ENCODE measurements around the gene SNX33. TPM values are rescaled to one million over a fixed set of nuclear protein-coding genes. Genes with fewer than 3 reads are reported as not detected.

The SNX33 gene
- total RNA-seq, 1 donor from 2014 or later: 10.1 TPM

- Mint-ChIP-seq H3K4me1 (peaks cover 3% of the 10 kb centered on the region), H3K9me3 (no peaks in the 10 kb centered on the region), H3K4me3 (no peak overlapping the region), H3K27ac (no peak overlapping the region), H3K27me3 (ENCODE audit: insufficient read depth, low read depth) (peaks cover 2% of the 10 kb centered on the region), H3K36me3 (peaks cover 4% of the 10 kb centered on the region)
- Histone ChIP-seq H3K27ac (no peak overlapping the region), H3K36me3 (no peaks in the 10 kb centered on the region), H4K20me1 (ENCODE audit: low read depth) (peaks cover 24% of the 10 kb centered on the region), H3K4me1 (no peaks in the 10 kb centered on the region), H3F3A (ENCODE audit: low read depth) (no peaks in the 10 kb centered on the region), H3K4me3 (no peak overlapping the region), H3K9ac (no peak overlapping the region), H3K9me3 (ENCODE audit: low read depth) (no peaks in the 10 kb centered on the region), H3K79me2 (ENCODE audit: low read depth) (no peaks in the 10 kb centered on the region), H2AFZ (replicated peaks) (no peak overlapping the region), H3K4me2 (no peak overlapping the region), H3K27me3 (no peaks in the 10 kb centered on the region)
- peak; percentile 42 for DNase-seq (ENCODE audit: low spot score)
- no peak for TF ChIP-seq CTCF (IDR thresholded peaks at IDR 0.05)
- no peak for TF ChIP-seq EZH2 (IDR thresholded peaks at IDR 0.05)
- TF ChIP-seq EZH2phosphoT487 (IDR thresholded peaks at IDR 0.05): no peak
Observed at GRCh38 chr15:75661100-75661755, 13.5 kb downstream of the SNX33 start.

GRCh38 chr15:75661756-75662140 is 14.0 kb downstream of the SNX33 start:
- Mint-ChIP-seq H3K27ac (no peak overlapping the region), H3K36me3 (peaks cover 3% of the 10 kb centered on the region), H3K4me1 (peaks cover 7% of the 10 kb centered on the region), H3K4me3 (no peak overlapping the region), H3K9me3 (no peaks in the 10 kb centered on the region), H3K27me3 (ENCODE audit: insufficient read depth, low read depth) (peaks cover 2% of the 10 kb centered on the region)
- TF ChIP-seq CTCF (IDR thresholded peaks at IDR 0.05) (no peak), EZH2 (IDR thresholded peaks at IDR 0.05) (no peak), EZH2phosphoT487 (IDR thresholded peaks at IDR 0.05) (no peak)
- Histone ChIP-seq H3K4me3 (no peak overlapping the region), H3F3A (ENCODE audit: low read depth) (no peaks in the 10 kb centered on the region), H3K36me3 (no peaks in the 10 kb centered on the region), H3K27me3 (no peaks in the 10 kb centered on the region), H3K9ac (no peak overlapping the region), H3K79me2 (ENCODE audit: low read depth) (no peaks in the 10 kb centered on the region), H3K9me3 (ENCODE audit: low read depth) (no peaks in the 10 kb centered on the region), H2AFZ (replicated peaks) (no peak overlapping the region), H3K4me1 (no peaks in the 10 kb centered on the region), H4K20me1 (ENCODE audit: low read depth) (peaks cover 20% of the 10 kb centered on the region), H3K27ac (no peak overlapping the region), H3K4me2 (no peak overlapping the region)
- no peak for DNase-seq (ENCODE audit: low spot score)

- H3K9ac ChIP-seq: no peak overlapping the region
- no peak overlapping the region for H3K4me2 ChIP-seq
- H3K79me2 ChIP-seq (ENCODE audit: low read depth): no peaks in the 10 kb centered on the region
- H3K27ac ChIP-seq: no peak overlapping the region
- no peaks in the 10 kb centered on the region for H3K27me3 ChIP-seq
- H3K4me1 Mint-ChIP-seq: peaks cover 7% of the 10 kb centered on the region
- H3K4me3 Mint-ChIP-seq: no peak overlapping the region
- TF ChIP-seq CTCF (IDR thresholded peaks at IDR 0.05) (no peak), EZH2phosphoT487 (IDR thresholded peaks at IDR 0.05) (no peak), EZH2 (IDR thresholded peaks at IDR 0.05) (no peak)
- no peak for DNase-seq (ENCODE audit: low spot score)
- no peaks in the 10 kb centered on the region for H3K9me3 ChIP-seq (ENCODE audit: low read depth)
- peaks cover 2% of the 10 kb centered on the region for H3K27me3 Mint-ChIP-seq (ENCODE audit: insufficient read depth, low read depth)
- peaks cover 16% of the 10 kb centered on the region for H4K20me1 ChIP-seq (ENCODE audit: low read depth)
- H3K9me3 Mint-ChIP-seq: no peaks in the 10 kb centered on the region
- H3K4me3 ChIP-seq: no peak overlapping the region
- H3K27ac Mint-ChIP-seq: no peak overlapping the region
- H3K36me3 Mint-ChIP-seq: peaks cover 3% of the 10 kb centered on the region
- no peaks in the 10 kb centered on the region for H3F3A ChIP-seq (ENCODE audit: low read depth)
- no peaks in the 10 kb centered on the region for H3K36me3 ChIP-seq
- H2AFZ ChIP-seq (replicated peaks): no peak overlapping the region
- H3K4me1 ChIP-seq: no peaks in the 10 kb centered on the region
Observed at GRCh38 chr15:75662823-75663519, 15.3 kb downstream of the SNX33 start.
